ENCODE data around the gene KCNQ5.

The KCNQ5 gene

DNA sequence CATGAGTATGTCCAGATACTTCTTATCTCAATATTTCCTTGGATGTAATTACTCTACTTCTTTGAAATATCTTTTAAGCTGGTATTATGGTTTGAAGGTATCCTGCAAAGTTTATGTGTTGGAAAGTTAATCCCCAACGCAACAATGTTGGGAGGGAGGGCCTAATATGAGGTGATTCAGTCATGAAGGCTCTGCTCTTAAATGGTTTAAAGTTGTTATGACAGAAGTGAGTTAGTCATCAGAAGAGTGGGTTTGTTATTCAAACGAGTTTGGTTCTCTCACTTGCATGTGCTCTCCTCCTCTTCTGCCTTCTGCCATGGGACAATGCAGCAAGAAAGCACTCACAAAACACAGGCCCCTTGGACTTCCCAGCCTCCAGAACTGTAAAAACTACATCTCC, 176.3 kb downstream of the KCNQ5 start:
- no peak for DNase-seq (ENCODE audit: low read depth)

GRCh38 chr6:72809746-72810379, 188.0 kb downstream of the KCNQ5 start:
- no peak for DNase-seq (ENCODE audit: low read depth)

DNA sequence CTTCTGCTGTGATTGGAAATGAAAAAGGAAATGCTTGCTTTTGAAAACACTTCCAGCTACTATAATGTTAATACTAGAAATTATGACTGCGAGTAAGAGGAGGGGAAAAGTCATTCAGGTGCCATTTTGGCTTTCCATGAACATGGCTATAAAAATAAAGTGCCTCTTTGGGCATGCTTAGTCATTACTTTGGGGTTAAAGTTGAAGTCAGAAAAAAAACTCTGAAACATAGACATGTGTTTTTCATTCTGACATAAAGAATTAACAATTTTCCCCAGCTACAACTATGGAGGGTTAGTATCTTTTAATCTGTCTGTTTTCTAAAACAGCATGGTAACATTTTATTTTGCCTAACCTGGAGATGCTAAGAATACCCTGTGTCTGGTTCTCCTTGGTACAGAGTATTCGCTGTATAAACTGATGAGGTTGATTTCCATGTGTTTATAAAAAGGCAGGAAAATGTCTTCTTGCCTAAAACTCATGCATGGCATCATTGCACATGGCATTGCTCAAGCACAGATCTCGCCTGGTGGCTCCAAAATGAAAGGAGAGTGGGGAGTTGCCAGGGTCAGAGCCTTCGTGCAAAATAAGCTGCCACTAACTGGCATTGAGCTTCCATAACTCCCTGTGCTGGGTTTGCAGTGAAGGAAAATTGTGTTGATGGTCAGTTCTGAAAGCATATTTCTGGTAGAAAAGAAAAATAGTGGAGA, 188.9 kb downstream of the KCNQ5 start:
- no peak for DNase-seq (ENCODE audit: low read depth)

DNA sequence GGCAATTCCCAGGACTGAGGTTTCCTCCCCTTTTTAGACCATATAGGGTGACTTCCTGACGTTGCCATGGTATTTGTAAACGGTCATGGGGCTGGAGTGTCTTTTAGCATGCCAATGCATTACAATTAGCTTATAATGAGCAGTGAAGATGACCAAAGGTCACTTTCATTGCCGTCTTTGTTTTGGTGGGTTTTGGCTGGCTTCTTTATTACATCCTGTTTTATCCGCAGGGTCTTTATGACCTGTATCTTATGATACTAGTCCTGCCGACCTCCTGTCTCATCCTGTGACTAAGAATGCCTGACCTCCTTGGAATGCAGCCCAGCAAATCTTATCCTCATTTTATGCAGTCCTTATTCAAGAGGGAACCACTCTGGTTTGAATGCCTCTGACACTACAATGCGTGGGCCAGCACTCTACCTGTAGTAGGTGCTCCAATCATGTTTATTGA, 190.1 kb downstream of the KCNQ5 start:
- no peak for DNase-seq (ENCODE audit: low read depth)

GRCh38 chr6:72813807-72814596, 192.1 kb downstream of the KCNQ5 start:
- DNase-seq (ENCODE audit: low read depth): no peak

DNA sequence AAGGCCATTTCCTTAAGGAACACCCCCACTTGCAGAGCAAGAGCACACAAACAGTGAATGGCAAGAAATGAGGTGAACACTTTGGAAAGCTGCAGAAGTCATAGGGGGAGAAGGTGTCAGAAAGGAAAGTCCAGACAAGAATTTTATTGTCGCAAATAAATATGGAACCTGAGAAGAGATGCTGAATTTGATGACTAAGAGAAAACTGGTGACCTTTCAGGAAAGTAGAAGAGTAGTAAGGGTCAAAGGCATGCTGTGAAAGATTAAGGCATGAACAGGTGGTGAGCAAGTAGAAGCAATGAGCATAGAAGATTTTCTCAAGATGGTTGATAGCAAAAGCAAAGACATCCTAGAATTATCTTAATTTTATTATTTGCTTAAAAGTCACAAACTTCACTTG, 194.2 kb downstream of the KCNQ5 start:
- DNase-seq (ENCODE audit: low read depth): no peak

DNA sequence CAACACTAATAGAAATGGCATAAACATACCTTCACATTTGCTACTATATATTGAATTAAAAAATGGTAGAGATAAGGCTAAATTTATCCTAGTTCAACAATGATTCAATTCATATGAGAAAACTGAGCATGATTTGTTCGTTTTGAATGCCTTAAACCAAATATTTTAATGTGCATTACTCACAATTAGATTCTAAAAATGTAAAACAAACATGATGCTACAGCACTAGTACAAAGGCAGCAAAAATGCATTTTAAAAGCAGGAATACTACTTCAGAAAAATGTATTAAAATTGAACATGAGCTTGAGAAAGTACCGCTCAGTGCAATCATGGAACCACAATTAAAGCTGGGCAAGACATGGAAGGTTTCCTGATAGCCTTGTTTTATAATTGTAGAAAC, 195.3 kb downstream of the KCNQ5 start:
- DNase-seq (ENCODE audit: low read depth): no peak

- no peak for DNase-seq (ENCODE audit: low read depth)
These were observed 197.7 kb downstream of the KCNQ5 start for GRCh38 chr6:72819609-72820008.

DNA sequence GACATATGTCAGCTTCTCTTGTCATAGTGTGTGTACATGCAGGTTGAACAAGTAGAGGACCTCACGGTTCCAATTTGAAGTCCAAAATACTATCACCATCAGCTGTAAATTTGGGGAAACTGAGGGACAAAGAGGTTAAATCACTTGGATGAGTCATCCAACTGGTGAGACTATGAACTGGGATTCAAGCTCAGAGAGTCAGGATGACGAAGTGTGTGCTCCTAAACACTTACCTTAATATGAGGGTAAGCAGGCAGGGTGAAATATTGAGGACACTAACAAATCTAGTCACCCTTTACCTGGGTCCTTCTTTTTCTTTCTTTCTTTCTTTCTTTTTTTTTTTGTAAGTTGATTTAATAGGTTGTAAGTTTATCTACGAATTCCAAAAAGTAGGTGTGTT, 198.3 kb downstream of the KCNQ5 start:
- no peak for DNase-seq (ENCODE audit: low read depth)

DNA sequence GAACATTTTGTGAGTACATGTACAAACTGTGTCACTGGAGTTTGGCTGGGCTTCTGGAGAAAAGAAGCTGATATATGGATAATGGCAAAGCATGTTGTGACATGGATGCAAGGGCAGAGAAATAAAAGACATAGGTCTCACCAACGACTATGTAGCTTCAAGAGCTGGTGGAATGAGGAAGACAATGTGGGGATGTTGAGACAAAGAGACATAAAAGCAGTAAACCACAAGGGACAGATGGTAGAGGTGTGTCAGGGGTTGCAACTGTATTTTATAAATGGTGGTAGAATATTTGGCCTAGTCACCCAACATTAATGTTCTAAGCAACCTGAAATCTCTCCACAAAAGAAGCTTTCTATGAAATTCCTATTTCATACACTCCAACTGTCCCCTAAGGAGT, 199.0 kb downstream of the KCNQ5 start:
- DNase-seq (ENCODE audit: low read depth): no peak

GRCh38 chr6:72822023-72822422, 200.2 kb downstream of the KCNQ5 start:
- no peak for DNase-seq (ENCODE audit: low read depth)

DNA sequence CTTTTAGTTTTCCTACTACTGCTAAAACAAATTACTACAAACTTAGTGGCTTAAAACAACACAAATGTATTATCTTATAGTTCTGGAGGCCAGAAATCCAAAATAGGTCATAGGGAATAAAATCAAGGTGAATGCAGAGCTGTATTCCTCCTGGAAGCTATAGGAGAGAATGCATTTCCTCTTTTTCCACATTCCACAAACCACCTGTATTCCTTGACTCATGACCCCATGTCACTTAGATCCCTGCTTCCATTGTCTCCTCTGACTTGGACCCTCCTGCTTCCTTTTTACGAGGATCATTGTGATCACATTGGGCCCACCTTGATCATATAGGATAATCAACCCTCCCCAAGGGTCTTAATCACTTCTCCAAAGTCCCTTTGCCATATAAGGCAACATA, 200.8 kb downstream of the KCNQ5 start:
- no peak for DNase-seq (ENCODE audit: low read depth)

- DNase-seq (ENCODE audit: low read depth): no peak
These were observed 203.0 kb downstream of the KCNQ5 start for GRCh38 chr6:72824833-72825232.

DNA sequence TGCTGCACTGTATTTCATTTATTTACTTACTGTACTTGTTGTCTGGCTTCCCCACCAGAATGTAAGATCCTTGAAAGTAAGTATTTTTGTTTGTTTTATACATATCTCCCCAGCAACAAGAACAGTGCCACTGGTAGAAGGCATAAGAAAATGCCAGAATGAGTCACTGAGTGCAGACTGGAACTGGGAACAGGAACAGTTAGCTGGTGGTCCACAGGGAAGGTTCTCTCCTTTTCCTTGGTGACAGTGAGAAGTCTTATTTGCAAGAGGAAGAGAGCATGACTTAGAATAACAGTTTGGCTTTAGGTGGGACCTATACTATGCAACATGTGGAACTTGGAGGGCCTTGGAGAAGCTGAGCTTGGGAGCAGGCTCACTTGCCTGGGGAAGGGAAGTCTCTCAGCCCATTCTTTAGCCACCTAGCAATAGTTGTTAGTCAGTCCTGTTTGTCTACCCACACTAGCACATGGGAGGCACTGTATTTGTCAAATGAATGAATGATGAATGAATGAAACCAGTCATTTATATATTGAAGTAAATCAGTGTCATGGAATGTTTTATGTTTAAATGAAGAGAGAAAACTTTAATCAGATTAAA, 203.5 kb downstream of the KCNQ5 start:
- no peak for DNase-seq (ENCODE audit: low read depth)

DNA sequence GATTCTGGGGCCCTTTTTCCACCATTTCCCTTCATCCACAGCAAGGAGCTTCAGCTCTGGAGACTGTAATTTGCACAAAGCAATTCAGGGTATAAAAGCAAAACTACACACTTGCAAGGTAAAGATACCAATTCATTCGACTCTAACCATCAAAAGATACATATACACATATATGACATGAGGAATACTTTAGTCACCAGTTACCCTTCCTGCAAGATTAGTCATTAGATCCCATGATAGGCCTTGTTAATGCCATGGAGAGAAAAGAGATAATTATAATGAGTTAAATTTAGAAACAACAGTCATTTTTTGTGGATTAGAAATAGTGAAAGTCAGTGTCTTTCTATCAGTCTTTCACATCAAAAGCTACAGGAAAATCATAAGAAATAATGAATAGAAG, 204.2 kb downstream of the KCNQ5 start:
- DNase-seq (ENCODE audit: low read depth): no peak

DNA sequence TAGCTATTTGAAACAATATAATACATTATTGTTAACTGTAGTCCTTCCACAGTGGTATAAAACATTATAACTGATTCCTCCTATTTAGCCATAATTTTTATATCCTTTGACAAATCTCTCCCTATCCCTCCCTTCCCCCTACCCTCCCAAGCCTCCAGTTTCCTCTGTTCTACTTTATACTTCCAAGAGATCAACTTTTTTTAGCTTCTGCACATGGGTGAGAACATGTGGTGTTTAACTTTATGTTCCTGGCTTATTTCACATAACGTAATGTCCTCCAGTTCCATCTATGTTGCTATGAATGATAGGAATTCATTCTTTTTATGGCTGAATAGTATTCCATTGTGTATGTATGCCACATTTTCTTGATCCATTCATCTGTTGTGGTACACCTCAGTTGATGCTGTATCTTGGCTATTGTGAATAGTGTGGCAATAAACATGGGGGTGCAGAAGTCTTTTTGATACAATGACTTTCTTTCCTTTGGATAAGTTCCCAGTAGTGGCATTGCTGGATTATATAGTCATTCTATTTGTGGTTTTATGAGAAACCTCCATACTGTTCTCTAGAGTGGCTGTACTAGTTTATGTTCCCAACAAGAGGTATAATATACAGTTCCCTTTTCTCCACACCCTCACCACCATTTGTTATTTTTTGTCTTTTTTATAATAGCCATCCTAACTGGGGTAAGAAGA, 205.0 kb downstream of the KCNQ5 start:
- DNase-seq (ENCODE audit: low read depth): no peak

GRCh38 chr6:72828904-72829303, 207.0 kb downstream of the KCNQ5 start:
- DNase-seq (ENCODE audit: low read depth): no peak

- no peak for DNase-seq (ENCODE audit: low read depth)
These were observed 210.4 kb downstream of the KCNQ5 start for GRCh38 chr6:72832271-72832670.

GRCh38 chr6:72835749-72836148, 213.9 kb downstream of the KCNQ5 start:
- DNase-seq (ENCODE audit: low read depth): no peak

- DNase-seq (ENCODE audit: low read depth): no peak
These were observed 215.1 kb downstream of the KCNQ5 start for GRCh38 chr6:72836971-72837370.

DNA sequence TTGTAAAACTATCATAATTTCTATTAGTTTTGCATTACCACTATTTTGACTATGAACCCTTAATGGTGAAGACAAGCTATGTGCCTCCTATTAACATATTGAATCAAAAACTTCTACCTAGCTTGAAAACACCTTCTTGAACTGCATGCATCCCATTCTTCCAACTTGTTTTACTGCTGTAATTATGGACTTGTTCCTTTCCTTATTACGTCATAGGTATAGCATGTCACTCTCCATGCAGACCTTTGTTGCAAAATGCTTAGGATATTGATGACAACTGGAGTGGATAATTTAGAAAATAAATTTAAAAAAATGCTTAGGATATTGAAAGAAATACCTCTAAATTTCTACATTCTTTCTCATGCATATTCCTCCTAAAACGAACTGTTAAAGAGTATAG, 219.3 kb downstream of the KCNQ5 start:
- DNase-seq (ENCODE audit: low read depth): no peak

DNA sequence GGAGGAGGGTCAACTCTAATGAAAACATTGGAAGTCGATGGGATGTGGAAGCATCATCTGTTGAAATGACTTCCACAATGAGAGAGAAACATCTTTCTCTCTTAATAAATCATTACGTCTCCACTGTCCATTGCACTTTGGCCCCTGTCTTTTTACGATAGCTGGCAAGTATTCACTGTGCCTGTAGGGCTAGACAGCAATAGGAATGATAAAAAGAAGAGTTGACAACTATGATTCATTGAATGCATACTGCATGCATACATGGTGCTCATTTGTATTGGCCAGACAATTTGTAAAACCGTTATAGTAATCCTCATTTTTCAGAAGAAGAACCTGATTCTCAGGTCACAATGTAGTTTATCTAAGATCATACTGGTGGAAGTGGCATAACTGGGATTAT, 220.3 kb downstream of the KCNQ5 start:
- no peak for DNase-seq (ENCODE audit: low read depth)
